Neuron (in vitro differentiated cells): ENCODE results near the gene SORL1.

Experiments used
- H2AFZ ChIP-seq: one replicate; pipeline ENCODE4 v1.6.1; 2013; ENCODE audit warnings: low read depth, mild to moderate bottlenecking, inconsistent platforms, low read length, moderate library complexity
- H3K27me3 ChIP-seq: one replicate; pipeline ENCODE4 v1.6.1; 2013; ENCODE audit warnings: low read length; ENCODE audit not compliant: insufficient read depth
- H3K36me3 ChIP-seq: one replicate; pipeline ENCODE4 v1.6.1; 2013; ENCODE audit warnings: low read length; ENCODE audit not compliant: insufficient read depth
- H3K4me1 ChIP-seq: one replicate; pipeline ENCODE4 v1.6.1; 2013; ENCODE audit warnings: low read length; ENCODE audit not compliant: insufficient read depth
- H3K4me3 ChIP-seq: 2 replicates; pipeline ENCODE4 v1.5.1; 2013; ENCODE audit warnings: mild to moderate bottlenecking, low read length, moderate library complexity
- H3K9me3 ChIP-seq: one replicate; pipeline ENCODE4 v1.6.1; 2013; ENCODE audit warnings: low read length

Gene SORL1

DNA sequence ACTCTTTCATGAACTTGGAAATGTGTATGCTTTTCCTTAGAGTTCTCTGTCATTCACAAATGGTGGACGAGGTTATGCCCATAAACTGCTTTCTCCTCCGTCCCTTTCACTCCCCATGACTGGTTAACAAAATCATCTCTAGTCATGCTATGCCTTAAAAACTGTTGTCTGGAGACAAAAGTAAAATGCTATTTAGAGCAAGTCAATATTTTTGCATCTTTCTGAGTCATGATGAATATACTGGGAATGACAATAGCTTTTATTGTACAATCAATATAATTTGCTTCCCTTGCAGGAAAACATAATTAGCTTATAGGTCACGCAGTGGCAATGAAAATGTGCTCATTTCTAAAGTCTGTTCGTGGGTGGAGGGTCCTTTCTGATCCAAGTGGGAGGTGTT lies 217.3 kb downstream of the SORL1 start:
- no peaks in the 10 kb centered on the region for H3K27me3 ChIP-seq
- no peaks in the 10 kb centered on the region for H3K9me3 ChIP-seq
- H3K36me3 ChIP-seq: no peaks in the 10 kb centered on the region
- no peak overlapping the region for H2AFZ ChIP-seq
- H3K4me1 ChIP-seq: no peaks in the 10 kb centered on the region
- H3K4me3 ChIP-seq: no peak overlapping the region

DNA sequence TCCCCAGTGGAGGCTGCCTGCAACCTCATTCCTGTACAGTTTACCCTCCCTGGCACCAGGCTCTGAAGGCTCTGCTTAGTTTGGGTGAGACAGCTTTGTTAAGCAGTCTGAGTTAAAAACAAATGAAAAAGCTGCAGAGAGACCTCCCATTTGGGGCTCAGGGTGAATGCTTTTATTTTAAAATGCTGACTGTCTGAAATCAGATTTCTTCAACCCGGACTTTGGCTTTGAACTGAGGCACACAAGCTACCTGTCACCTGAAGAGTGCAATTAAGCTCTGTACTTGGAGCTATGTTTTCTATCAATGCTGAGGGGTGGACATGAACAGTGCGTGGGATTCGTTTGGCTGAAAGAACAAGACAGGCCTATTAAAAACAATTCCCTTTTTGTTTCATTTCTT lies 218.2 kb downstream of the SORL1 start:
- Histone ChIP-seq H3K9me3 (no peaks in the 10 kb centered on the region), H3K4me3 (no peak overlapping the region), H3K36me3 (no peaks in the 10 kb centered on the region), H3K4me1 (no peaks in the 10 kb centered on the region), H3K27me3 (no peaks in the 10 kb centered on the region), H2AFZ (no peak overlapping the region)

DNA sequence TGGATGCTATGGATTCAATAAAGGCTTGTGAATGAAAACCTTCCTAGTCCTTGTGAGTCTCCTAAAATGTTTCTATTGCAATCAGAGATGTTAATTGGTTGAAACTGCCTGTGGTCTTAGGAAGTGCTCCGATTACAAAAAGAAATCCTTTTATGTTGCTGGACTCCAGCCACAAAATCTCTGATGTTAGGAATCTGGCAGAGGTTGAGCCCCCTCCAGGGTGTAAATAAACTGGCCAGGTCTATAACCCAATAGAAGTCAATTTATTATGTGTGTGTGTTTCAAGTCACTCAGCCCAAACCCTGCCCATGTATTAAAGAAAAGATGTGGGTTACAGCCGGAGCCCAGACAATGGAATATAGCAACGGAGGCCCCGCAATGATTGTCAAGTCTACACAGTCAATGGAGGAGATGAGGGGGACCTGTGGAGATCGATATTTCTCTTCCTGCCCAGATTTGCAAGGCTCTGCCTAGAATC lies 218.7 kb downstream of the SORL1 start:
- no peak overlapping the region for H3K4me3 ChIP-seq
- H3K27me3 ChIP-seq: no peaks in the 10 kb centered on the region
- H3K9me3 ChIP-seq: no peaks in the 10 kb centered on the region
- H3K36me3 ChIP-seq: no peaks in the 10 kb centered on the region
- no peak overlapping the region for H2AFZ ChIP-seq
- no peaks in the 10 kb centered on the region for H3K4me1 ChIP-seq

DNA sequence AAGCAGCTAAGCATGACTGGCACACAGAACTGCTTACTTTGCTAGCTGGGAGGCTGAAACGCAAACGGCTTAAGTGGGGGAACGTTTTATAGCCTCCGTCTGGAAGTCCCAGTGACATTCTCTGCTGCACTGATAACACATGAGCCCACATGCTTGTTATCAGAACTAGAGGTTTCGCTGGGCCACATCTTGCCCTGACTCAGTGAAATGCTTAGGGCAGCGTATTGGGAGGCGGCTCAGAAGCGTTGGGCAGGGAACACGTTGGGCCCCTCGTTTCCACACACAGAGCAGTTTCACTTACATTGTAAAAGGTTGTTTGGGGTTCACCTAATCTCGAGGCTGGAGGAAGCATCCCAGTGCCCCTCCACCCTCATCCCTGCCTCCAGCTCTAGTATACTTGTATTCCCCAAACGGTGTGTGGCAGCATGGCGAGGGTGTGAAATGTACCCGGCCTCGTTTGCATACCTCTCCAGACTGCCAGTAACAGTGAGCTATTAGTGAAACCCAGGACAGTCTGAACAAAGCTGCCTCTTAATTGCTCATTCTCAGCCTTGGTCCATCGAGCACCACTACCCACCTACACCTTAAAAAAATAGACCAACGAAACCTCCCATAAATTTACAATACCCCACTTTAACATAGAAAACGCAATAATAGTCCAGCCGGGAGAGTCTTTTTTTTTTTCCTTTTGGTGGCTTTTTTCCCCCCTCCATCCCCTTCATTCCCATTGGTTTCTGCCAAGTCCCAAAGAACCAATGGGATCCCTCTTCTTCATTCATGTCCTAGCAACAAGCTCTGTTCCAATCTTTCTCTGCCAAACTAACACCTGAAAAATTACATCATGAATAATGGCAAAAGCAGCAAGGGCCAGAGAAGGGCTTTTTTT lies 219.4 kb downstream of the SORL1 start:
- no peak overlapping the region for H3K4me3 ChIP-seq
- H3K36me3 ChIP-seq: no peaks in the 10 kb centered on the region
- H3K9me3 ChIP-seq: no peaks in the 10 kb centered on the region
- H3K4me1 ChIP-seq: no peaks in the 10 kb centered on the region
- H2AFZ ChIP-seq: peak overlapping the region; percentile 22
- H3K27me3 ChIP-seq: no peaks in the 10 kb centered on the region

DNA sequence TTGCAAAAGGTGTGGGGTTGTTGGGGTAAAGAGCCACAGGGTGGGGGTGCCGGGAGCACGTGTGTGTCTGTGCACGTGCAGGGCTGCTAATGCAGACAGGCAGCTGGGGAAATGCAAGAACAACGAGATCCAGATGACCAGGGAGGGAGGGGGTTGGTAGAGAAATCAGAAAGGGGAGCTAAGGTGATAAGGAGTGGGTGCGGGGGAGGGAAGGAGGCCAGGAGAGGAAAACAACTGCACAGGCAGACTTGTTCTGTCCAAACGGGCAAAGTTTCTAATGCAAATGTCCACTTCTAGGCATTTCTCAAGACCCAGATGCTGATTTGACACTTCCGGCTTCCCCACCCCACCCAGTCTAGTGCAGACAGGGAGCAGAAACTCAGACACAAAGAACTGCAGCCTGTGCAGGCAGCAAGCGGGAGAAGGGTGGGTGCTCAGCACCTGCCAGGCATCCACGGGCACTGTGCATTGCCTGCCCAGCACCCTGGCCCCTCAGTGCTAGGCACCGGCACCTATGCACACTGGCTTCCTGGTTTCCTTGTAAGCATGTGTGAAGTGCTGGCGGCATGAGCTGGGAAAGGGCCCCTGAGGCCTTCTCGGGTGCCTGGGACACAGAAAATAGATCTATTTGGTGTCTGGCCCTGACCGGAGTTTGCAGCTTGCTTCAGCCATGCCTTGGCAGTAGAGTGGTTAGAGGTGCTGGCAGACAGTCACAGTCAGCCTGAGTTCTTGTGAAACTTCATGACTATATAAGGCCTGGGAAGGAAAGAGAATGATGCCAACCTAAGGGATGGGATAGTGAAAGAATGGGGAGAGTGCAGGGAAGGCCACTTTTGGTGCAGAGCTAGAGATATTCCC lies 220.7 kb downstream of the SORL1 start:
- H3K36me3 ChIP-seq: no peaks in the 10 kb centered on the region
- no peak overlapping the region for H2AFZ ChIP-seq
- no peaks in the 10 kb centered on the region for H3K9me3 ChIP-seq
- no peaks in the 10 kb centered on the region for H3K27me3 ChIP-seq
- H3K4me3 ChIP-seq: no peak overlapping the region
- H3K4me1 ChIP-seq: no peaks in the 10 kb centered on the region

DNA sequence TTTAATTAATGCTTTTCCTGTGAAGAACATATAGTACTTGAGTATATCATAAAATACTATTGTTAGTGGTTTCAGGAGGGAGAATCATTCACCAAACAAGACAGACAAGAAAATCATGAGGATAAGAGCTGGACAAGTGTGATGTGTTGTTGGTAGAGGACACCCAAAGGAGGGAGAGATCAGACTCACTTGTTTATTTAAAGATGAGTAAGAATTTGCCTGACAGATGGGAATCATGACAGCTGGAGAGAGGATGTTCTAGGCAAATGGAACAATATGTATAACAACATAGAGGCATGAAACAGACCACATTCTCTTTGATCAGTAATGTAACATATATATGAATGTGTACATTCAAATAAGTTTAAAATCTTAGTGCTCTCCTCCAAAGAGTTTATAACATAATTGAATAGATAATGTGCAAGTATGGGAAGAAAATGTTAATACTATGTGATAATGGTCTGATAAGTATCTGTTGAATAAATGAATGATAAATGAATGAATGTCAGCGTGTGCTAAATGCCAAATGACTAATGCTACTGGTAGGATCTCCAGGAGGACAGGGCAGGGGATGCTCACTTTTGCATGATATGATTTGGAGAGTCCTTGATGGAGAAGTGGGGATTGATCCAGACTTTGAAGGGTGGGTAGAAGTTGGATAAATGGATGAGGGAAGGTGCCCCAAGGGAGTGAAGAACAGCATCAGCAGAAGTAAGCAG lies 229.6 kb downstream of the SORL1 start:
- no peaks in the 10 kb centered on the region for H3K4me1 ChIP-seq
- no peaks in the 10 kb centered on the region for H3K27me3 ChIP-seq
- H3K4me3 ChIP-seq: no peak overlapping the region
- no peak overlapping the region for H2AFZ ChIP-seq
- H3K36me3 ChIP-seq: no peaks in the 10 kb centered on the region
- H3K9me3 ChIP-seq: no peaks in the 10 kb centered on the region
